ENCODE data around the gene ABCC3.
A peak's percentile ranks its signal among the peaks of the same experiment; 100 is the strongest.
"Not testable (repeated sequence)": the region's sequence is repeated elsewhere in the genome, so short reads cannot be mapped to it uniquely, and the experiment has no call there.

The ABCC3 gene

DNA sequence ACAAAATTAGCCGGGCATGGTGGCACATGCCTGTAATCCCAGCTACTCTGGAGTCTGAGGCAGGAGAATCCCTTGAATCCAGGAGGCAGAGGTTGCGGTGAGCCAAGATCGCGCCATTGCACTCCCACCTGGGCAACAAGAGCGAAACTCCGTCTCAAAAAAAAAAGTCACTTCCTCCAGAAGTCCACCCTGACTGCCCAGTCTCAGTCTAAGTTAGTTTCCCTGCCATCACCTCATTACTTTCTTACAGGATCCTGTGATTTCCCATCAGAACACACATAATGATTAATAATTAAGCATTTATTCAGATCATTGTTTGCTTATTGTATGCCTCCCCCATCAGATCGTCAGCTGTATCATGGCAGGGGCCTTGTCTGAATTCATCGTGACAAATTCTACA, 31.6 kb downstream of the ABCC3 start:
- no peak for DNase-seq (ENCODE audit: low spot score)

DNA sequence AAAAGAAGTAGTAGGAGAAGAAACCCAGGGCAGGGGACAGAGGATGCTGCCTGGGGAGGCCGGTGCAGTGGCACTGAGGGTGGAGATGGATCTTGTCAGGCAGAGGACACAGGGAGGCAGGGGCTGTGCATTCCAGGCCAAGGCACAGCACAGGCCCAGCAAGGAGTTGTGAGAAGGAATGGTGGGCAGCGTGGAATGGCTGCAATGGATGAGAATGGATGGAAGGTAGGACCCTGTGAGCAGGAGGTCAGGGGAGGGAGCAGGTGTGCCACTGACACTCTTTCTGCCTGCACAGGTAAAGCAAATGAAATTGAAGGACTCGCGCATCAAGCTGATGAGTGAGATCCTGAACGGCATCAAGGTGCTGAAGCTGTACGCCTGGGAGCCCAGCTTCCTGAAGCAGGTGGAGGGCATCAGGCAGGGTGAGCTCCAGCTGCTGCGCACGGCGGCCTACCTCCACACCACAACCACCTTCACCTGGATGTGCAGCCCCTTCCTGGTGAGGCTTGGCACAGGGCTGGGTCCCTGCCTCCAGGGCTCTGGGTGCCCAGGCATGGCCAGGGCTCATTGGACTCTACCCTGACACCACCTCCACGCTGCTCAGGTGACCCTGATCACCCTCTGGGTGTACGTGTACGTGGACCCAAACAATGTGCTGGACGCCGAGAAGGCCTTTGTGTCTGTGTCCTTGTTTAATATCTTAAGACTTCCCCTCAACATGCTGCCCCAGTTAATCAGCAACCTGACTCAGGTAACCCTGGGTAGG, 32.8 kb downstream of the ABCC3 start:
- DNase-seq (ENCODE audit: low spot score): no peak

DNA sequence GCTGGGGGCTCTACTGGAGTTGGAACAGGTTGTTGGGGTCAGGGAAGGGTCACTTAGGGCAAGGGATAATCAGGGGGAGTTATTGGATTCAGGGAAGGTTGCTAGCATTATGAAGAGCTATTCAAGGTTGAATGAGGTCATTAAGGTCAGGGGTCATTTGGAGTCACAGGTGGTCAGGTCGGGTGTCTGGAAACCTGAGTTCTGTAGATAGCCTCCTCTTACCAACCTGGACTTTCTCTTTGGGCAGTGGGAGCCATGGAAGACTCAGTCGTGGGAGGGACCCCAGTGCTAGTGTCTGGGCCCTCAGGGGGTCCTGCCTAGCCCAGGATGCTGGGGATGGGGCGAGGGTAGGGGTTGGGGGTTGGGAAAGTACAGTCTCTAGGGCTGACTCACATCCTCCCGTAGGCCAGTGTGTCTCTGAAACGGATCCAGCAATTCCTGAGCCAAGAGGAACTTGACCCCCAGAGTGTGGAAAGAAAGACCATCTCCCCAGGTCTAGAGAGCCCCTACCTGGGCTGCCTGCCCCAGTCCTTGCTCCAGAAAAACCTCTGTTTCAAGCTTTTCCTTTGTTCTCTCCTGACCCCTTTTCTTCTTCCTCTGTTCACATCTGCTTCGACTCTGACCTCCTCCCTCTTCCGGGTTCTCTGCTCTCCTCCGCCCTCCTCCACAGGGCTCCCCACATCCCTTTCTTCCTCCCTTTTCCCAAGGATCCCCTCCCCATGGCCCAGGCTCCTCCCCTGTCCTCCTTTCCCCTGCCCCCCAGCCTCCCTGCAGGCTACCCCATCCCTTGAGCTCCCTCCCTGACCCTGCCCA, 33.5 kb downstream of the ABCC3 start:
- no peak for DNase-seq (ENCODE audit: low spot score)

GRCh38 chr17:50668838-50669581, 34.3 kb downstream of the ABCC3 start:
- DNase-seq (ENCODE audit: low spot score): no peak

GRCh38 chr17:50672071-50672470, 37.4 kb downstream of the ABCC3 start:
- no peak for DNase-seq (ENCODE audit: low spot score)

DNA sequence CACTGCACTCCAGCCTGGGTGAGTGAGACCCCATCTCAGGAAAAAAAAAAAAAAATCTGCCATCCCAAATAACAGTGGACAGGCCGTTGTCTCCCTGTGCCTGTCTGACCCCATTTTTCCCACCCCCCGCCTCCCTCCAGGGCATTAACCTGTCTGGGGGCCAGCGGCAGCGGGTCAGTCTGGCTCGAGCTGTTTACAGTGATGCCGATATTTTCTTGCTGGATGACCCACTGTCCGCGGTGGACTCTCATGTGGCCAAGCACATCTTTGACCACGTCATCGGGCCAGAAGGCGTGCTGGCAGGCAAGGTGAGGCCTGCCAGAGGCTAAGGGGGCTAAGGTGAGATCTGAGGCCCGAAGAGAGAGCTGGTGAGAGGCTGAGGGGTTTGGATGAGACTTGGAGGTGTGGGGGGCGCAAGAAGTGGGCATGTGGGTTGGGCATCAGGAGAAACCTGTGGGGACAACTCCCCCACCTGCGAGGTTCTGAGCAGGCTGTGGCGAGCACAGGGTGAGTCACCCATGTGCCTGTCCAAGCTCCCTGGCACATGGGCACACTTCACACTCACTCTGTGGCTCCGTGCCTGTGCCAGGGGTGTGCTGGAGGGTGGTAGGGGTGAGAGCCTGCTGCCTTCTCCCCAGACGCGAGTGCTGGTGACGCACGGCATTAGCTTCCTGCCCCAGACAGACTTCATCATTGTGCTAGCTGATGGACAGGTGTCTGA, 38.3 kb downstream of the ABCC3 start:
- no peak for DNase-seq (ENCODE audit: low spot score)

- DNase-seq (ENCODE audit: low spot score): no peak
These were observed 40.5 kb downstream of the ABCC3 start for GRCh38 chr17:50675190-50675589.

DNA sequence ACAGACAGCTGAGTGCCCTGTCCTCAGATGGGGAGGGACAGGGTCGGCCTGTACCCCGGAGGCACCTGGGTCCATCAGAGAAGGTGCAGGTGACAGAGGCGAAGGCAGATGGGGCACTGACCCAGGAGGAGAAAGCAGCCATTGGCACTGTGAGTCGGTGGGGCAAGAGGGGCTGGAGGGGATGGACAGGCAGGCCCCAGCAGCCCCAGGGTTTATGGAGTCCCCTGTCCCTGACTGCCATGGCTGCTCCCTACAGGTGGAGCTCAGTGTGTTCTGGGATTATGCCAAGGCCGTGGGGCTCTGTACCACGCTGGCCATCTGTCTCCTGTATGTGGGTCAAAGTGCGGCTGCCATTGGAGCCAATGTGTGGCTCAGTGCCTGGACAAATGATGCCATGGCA, 40.9 kb downstream of the ABCC3 start:
- DNase-seq (ENCODE audit: low spot score): no peak

DNA sequence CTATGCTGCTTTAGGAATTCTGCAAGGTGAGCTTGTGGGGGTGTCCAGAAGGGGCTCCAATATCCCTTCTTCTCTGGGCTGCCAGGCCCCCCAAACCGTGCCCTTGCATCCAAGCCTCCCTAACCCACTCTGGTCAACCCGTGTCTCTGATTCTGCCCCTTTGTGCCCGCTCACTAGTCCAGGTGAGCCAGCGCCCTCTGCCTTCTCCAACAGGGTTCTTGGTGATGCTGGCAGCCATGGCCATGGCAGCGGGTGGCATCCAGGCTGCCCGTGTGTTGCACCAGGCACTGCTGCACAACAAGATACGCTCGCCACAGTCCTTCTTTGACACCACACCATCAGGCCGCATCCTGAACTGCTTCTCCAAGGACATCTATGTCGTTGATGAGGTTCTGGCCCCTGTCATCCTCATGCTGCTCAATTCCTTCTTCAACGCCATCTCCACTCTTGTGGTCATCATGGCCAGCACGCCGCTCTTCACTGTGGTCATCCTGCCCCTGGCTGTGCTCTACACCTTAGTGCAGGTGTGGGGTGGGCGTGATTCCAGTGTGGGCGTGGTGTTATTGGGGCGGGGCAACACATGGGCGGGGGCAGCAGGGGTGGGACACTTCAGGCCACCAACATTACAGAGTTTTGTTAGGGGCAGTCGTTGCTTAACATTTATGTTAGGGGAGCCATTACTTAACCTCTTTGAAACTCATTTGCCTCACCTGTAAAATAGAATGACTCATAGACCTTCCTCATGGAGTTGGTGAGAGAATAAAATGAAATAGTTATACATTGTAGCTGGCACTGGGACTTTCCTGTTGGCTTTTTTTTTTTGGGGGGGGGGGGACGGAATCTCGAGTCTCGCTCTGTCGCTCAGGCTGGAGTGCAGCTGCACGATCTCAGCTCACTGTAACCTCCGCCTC, 41.6 kb downstream of the ABCC3 start:
- DNase-seq (ENCODE audit: low spot score): no peak

DNA sequence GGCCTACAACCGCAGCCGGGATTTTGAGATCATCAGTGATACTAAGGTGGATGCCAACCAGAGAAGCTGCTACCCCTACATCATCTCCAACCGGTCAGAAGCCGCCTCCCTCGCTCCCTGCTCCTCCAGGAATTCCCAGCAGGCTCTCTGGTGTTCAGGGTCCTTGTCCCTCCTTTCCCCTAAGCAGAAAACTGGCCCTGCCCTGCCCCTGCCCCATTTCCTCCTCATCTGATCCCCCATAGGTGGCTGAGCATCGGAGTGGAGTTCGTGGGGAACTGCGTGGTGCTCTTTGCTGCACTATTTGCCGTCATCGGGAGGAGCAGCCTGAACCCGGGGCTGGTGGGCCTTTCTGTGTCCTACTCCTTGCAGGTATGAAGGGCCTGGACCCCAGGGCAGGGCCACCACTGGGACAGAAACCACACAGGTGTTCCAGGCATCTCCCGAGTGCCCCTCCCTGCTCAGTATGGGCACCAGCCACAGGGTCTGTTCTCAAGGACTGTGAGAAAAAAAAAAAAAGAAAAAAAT, 43.2 kb downstream of the ABCC3 start:
- no peak for DNase-seq (ENCODE audit: low spot score)

GRCh38 chr17:50679008-50679544, 44.4 kb downstream of the ABCC3 start:
- DNase-seq (ENCODE audit: low spot score): no peak

GRCh38 chr17:50680126-50680525, 45.4 kb downstream of the ABCC3 start:
- DNase-seq (ENCODE audit: low spot score): no peak

- not testable (repeated sequence) for DNase-seq (ENCODE audit: low spot score)
These were observed 46.0 kb downstream of the ABCC3 start for GRCh38 chr17:50680543-50681262.

- peak; percentile 62 for DNase-seq (ENCODE audit: low spot score)
These were observed 46.9 kb downstream of the ABCC3 start for GRCh38 chr17:50681263-50682200.

DNA sequence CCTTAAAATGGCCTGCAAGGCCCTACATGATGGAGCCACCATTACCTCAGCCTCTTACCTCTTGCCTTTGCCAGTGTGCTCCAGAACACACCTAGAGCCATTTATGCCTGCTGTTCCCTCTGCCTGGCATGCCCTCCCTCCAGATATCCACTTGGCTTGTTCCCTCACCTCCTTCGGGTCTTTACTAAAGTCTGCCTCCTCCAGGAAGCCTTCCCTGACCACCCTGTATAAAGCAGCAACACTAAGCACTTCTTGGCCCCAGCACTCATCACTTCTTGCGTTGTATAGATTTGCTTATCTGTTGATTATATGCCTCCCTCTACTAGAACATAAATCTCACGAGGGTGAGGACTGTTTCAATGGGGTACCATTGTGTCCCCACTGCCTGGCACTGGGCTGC, 47.8 kb downstream of the ABCC3 start:
- no peak for DNase-seq (ENCODE audit: low spot score)

DNA sequence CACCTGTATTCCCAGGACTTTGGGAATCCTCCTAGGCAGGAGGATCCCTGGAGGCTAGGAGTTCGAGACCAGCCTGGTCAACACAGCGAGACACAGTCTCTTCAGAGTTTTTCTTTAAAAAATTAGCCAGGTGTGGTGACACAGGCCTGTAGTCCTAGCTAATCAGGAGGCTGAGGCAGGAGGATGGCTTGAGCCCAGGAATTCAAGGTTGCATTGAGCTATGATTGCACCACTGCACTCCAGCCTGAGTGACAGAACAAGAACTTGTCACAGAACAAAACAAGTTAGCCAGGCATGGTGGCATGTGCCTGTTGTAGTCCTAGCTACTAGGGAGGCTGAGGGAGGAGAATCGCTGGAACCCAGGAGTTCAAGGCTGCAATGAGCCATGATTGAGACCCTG, 48.3 kb downstream of the ABCC3 start:
- no peak for DNase-seq (ENCODE audit: low spot score)

DNA sequence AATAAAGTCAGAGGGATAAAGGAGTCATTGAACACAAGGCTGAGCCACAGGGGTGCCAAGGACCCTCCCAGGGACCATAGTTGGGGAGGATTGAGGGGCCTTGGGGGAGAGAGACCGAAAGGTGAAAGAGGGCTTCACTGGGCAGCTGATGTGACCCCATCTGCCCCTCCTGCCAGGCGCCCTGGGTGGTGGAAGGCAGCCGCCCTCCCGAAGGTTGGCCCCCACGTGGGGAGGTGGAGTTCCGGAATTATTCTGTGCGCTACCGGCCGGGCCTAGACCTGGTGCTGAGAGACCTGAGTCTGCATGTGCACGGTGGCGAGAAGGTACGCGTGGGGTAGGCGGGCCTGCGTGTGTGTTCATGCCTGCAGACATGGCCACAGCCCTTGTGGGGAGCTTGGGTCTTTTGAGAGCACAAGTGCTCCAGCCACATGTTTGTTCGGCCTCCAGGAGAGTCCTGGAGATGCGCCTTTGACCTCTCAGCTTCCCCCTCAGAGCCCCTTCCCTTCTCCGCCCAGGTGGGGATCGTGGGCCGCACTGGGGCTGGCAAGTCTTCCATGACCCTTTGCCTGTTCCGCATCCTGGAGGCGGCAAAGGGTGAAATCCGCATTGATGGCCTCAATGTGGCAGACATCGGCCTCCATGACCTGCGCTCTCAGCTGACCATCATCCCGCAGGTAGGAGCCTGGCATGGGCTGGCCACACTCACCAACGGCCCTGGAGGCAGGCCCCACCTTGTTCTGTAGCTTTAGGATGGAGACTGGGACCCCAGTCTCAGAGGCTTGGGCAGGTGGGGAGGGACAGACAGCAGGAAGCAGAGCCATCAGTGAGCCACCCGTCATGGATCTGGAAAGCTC, 49.0 kb downstream of the ABCC3 start:
- no peak for DNase-seq (ENCODE audit: low spot score)

DNA sequence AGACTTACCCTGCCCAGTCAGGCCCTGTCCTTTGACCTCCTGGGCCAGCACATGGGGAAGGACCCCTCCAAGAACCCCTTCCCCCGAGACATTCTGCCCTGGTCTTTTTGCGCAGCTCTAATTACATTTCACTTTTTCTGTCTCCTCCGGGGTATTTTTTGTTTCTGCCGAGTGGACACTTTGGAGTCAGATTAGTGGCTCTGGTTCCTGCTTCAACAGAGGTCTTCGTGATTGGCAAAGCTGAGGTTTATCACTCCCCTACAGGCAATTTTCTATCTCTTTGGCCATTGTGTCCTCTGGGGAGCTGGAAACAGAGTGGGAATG, 49.6 kb downstream of the ABCC3 start:
- DNase-seq (ENCODE audit: low spot score): no peak

Measured in COLO829 (cell line).